ENCODE results near the gene MARCO.

GRCh38 chr2:118974103-118974993, 32.4 kb downstream of the MARCO start:
- peak; percentile 61 for TF ChIP-seq FOSL1 (IDR thresholded peaks at IDR 0.05; ENCODE audit: low read depth)
- TF ChIP-seq REST (IDR thresholded peaks at IDR 0.05; ENCODE audit: low read depth), result no peak
- no peak for TF ChIP-seq CTCF (IDR thresholded peaks at IDR 0.05 in 2 of 3, conservative IDR thresholded peaks at IDR 0.05 in 1 of 3; ENCODE audit: borderline replicate concordance in 1 of 3, insufficient read depth in 1 of 3, low read depth in 2 of 3, low read length in 2 of 3)

Measured in HCT116 (cell line).